ENCODE results near the gene BUD13. TPM values are rescaled to one million over a fixed set of nuclear protein-coding genes. Genes with fewer than 3 reads are reported as not detected.
"Not testable (repeated sequence)": the region's sequence is repeated elsewhere in the genome, so short reads cannot be mapped to it uniquely, and the experiment has no call there.

BUD13 gene
- total and polyA plus RNA-seq, 2 experiments from 2014 or later, result 17.0 to 24.8 TPM

GRCh38 chr11:116801662-116802061 lies 28.9 kb upstream of the BUD13 start:
- H3K4me3 Mint-ChIP-seq; H3K27ac Mint-ChIP-seq; H3K4me2 ChIP-seq; H3K9me2 ChIP-seq (ENCODE audit: insufficient read depth); H3K27ac ChIP-seq (ENCODE audit: low read depth); H3K9me3 Mint-ChIP-seq; H2AFZ ChIP-seq; H3K36me3 Mint-ChIP-seq (ENCODE audit: low read depth); DNase-seq (ENCODE audit: low spot score); H3K4me3 ChIP-seq; H3K27me3 Mint-ChIP-seq (ENCODE audit: insufficient read depth, low read depth, poor library complexity); H3K36me3 ChIP-seq (ENCODE audit: insufficient read depth); H3K79me2 ChIP-seq (replicated peaks; ENCODE audit: insufficient read depth); H3K4me1 ChIP-seq (ENCODE audit: insufficient read depth); H3F3A ChIP-seq (replicated peaks; ENCODE audit: low read depth); H3K4me1 Mint-ChIP-seq; H4K20me1 ChIP-seq (replicated peaks; ENCODE audit: insufficient read depth); ATAC-seq; H3K27me3 ChIP-seq (ENCODE audit: insufficient read depth): not testable (repeated sequence)

GRCh38 chr11:116800610-116801009 lies 27.8 kb upstream of the BUD13 start:
- Mint-ChIP-seq H3K9me3 (no peaks in the 10 kb centered on the region), H3K36me3 (ENCODE audit: low read depth) (no peaks in the 10 kb centered on the region), H3K4me3 (no peak overlapping the region), H3K4me1 (no peaks in the 10 kb centered on the region), H3K27me3 (ENCODE audit: insufficient read depth, low read depth, poor library complexity) (no peaks in the 10 kb centered on the region), H3K27ac (no peak overlapping the region; the same call in 1 of the 2 replicates)
- Histone ChIP-seq H3K4me2 (no peak overlapping the region), H3F3A (replicated peaks; ENCODE audit: low read depth) (no peaks in the 10 kb centered on the region), H4K20me1 (replicated peaks; ENCODE audit: insufficient read depth) (no peaks in the 10 kb centered on the region), H3K36me3 (ENCODE audit: insufficient read depth) (no peaks in the 10 kb centered on the region), H3K27ac (ENCODE audit: low read depth) (no peak overlapping the region), H2AFZ (peak overlapping the region; percentile 75; the same call in 1 of the 2 replicates), H3K27me3 (ENCODE audit: insufficient read depth) (no peaks in the 10 kb centered on the region), H3K9me2 (ENCODE audit: insufficient read depth) (peaks cover 6% of the 10 kb centered on the region; the same call in 1 of the 2 replicates), H3K4me1 (ENCODE audit: insufficient read depth) (no peaks in the 10 kb centered on the region), H3K79me2 (replicated peaks; ENCODE audit: insufficient read depth) (no peaks in the 10 kb centered on the region), H3K4me3 (no peak overlapping the region)
- no peak for DNase-seq (ENCODE audit: low spot score)
- TF ChIP-seq ETS1 (IDR thresholded peaks at IDR 0.05) (no peak), REST (IDR thresholded peaks at IDR 0.05; ENCODE audit: unreplicated experiment) (no peak), EZH2phosphoT487 (IDR thresholded peaks at IDR 0.05; ENCODE audit: unreplicated experiment) (no peak)
- no peak for ATAC-seq

GRCh38 chr11:116798368-116798767 lies 25.6 kb upstream of the BUD13 start:
- H3K27ac Mint-ChIP-seq, result no peak overlapping the region
- no peak for TF ChIP-seq ZNF331 (CRISPR knock-in tag; IDR thresholded peaks at IDR 0.05; ENCODE audit: low read depth)
- no peak for TF ChIP-seq NANOG (IDR thresholded peaks at IDR 0.05; ENCODE audit: borderline replicate concordance)
- no peak for TF ChIP-seq REST (IDR thresholded peaks at IDR 0.05; ENCODE audit: unreplicated experiment)

More at GRCh38 chr11:116798368-116798767, 25.6 kb upstream of the BUD13 start:
- H3K79me2 ChIP-seq (replicated peaks; ENCODE audit: insufficient read depth), result no peaks in the 10 kb centered on the region
- H3K4me1 ChIP-seq (ENCODE audit: insufficient read depth), result no peaks in the 10 kb centered on the region
- H2AFZ ChIP-seq, result no peak overlapping the region
- ATAC-seq, result no peak
- Mint-ChIP-seq H3K4me1 (no peaks in the 10 kb centered on the region), H3K4me3 (no peak overlapping the region), H3K9me3 (no peaks in the 10 kb centered on the region), H3K36me3 (ENCODE audit: low read depth) (no peaks in the 10 kb centered on the region), H3K27me3 (ENCODE audit: insufficient read depth, low read depth, poor library complexity) (no peaks in the 10 kb centered on the region)
- no peaks in the 10 kb centered on the region for H3K27me3 ChIP-seq (ENCODE audit: insufficient read depth)
- H3K27ac ChIP-seq (ENCODE audit: low read depth), result no peak overlapping the region
- H4K20me1 ChIP-seq (replicated peaks; ENCODE audit: insufficient read depth), result no peaks in the 10 kb centered on the region
- H3K36me3 ChIP-seq (ENCODE audit: insufficient read depth), result no peaks in the 10 kb centered on the region
- H3K9me2 ChIP-seq (ENCODE audit: insufficient read depth), result peaks cover 6% of the 10 kb centered on the region; the same call in 1 of the 2 replicates
- no peak for DNase-seq (ENCODE audit: low spot score)
- H3K4me2 ChIP-seq, result no peak overlapping the region
- no peaks in the 10 kb centered on the region for H3F3A ChIP-seq (replicated peaks; ENCODE audit: low read depth)
- H3K4me3 ChIP-seq, result no peak overlapping the region
